ENCODE results near the gene PFDN4. TPM values are rescaled to one million over a fixed set of nuclear protein-coding genes. Genes with fewer than 3 reads are reported as not detected.
"Not testable (repeated sequence)": the region's sequence is repeated elsewhere in the genome, so short reads cannot be mapped to it uniquely, and the experiment has no call there.

PFDN4 gene
- total RNA-seq, 1 experiment from 2014 or later: 27.9 TPM

GRCh38 chr20:54223751-54224150, 15.9 kb downstream of the PFDN4 start:
- no peak for DNase-seq (ENCODE audit: low spot score)

GRCh38 chr20:54224642-54225041, 16.8 kb downstream of the PFDN4 start:
- not testable (repeated sequence) for DNase-seq (ENCODE audit: low spot score)

GRCh38 chr20:54227241-54227640, 19.4 kb downstream of the PFDN4 start:
- no peak for DNase-seq (ENCODE audit: low spot score)

- no peak for DNase-seq (ENCODE audit: low spot score)
Measured at GRCh38 chr20:54227751-54228150, 19.9 kb downstream of the PFDN4 start.

- no peak for DNase-seq (ENCODE audit: low spot score)
Measured at GRCh38 chr20:54228841-54229240, 21.0 kb downstream of the PFDN4 start.

GRCh38 chr20:54229566-54230160, 21.8 kb downstream of the PFDN4 start:
- no peak for DNase-seq (ENCODE audit: low spot score)

GRCh38 chr20:54231036-54231435, 23.1 kb downstream of the PFDN4 start:
- no peak for DNase-seq (ENCODE audit: low spot score)

GRCh38 chr20:54234991-54235390, 27.1 kb downstream of the PFDN4 start:
- no peak for DNase-seq (ENCODE audit: low spot score)

GRCh38 chr20:54237116-54237943, 29.4 kb downstream of the PFDN4 start:
- DNase-seq (ENCODE audit: low spot score): no peak

GRCh38 chr20:54244113-54244512, 36.2 kb downstream of the PFDN4 start:
- no peak for DNase-seq (ENCODE audit: low spot score)

GRCh38 chr20:54248705-54249104, 40.8 kb downstream of the PFDN4 start:
- not testable (repeated sequence) for DNase-seq (ENCODE audit: low spot score)

GRCh38 chr20:54250691-54251090, 42.8 kb downstream of the PFDN4 start:
- no peak for DNase-seq (ENCODE audit: low spot score)

- DNase-seq (ENCODE audit: low spot score): peak; percentile 26
Measured at GRCh38 chr20:54251096-54251495, 43.2 kb downstream of the PFDN4 start.

GRCh38 chr20:54254596-54254995, 46.7 kb downstream of the PFDN4 start:
- DNase-seq (ENCODE audit: low spot score): no peak

GRCh38 chr20:54255157-54255556, 47.3 kb downstream of the PFDN4 start:
- DNase-seq (ENCODE audit: low spot score): no peak

GRCh38 chr20:54256202-54256601, 48.3 kb downstream of the PFDN4 start:
- DNase-seq (ENCODE audit: low spot score): no peak

- DNase-seq (ENCODE audit: low spot score): no peak
Measured at GRCh38 chr20:54257071-54257816, 49.4 kb downstream of the PFDN4 start.

GRCh38 chr20:54260116-54260515, 52.2 kb downstream of the PFDN4 start:
- DNase-seq (ENCODE audit: low spot score): no peak

GRCh38 chr20:54262671-54263070, 54.8 kb downstream of the PFDN4 start:
- DNase-seq (ENCODE audit: low spot score): no peak

GRCh38 chr20:54263116-54263690, 55.3 kb downstream of the PFDN4 start:
- no peak for DNase-seq (ENCODE audit: low spot score)

- DNase-seq (ENCODE audit: low spot score): not testable (repeated sequence)
Measured at GRCh38 chr20:54265791-54266190, 57.9 kb downstream of the PFDN4 start.

GRCh38 chr20:54266844-54267243, 59.0 kb downstream of the PFDN4 start:
- no peak for DNase-seq (ENCODE audit: low spot score)

All from HT-29 (cell line).